HG02970 (cell line): ENCODE results near the gene TMEM132C.
"Not testable (repeated sequence)": the region's sequence is repeated elsewhere in the genome, so short reads cannot be mapped to it uniquely, and the experiment has no call there.

ENCODE experiments used
- ATAC-seq: cut with Tn5 transposase; IDR thresholded peaks from one replicate; pipeline ENCODE4 v1.9.1; 2021; ENCODE audit warnings: mild to moderate bottlenecking, moderate library complexity, moderate number of reproducible peaks; ENCODE audit not compliant: unreplicated experiment, low FRiP score

TMEM132C gene

GRCh38 chr12:128463881-128464280, 196.9 kb downstream of the TMEM132C start:
- no peak for ATAC-seq

GRCh38 chr12:128467882-128468281, 200.9 kb downstream of the TMEM132C start:
- no peak for ATAC-seq

GRCh38 chr12:128468926-128469325, 202.0 kb downstream of the TMEM132C start:
- ATAC-seq, result no peak

GRCh38 chr12:128471491-128471890, 204.5 kb downstream of the TMEM132C start:
- ATAC-seq, result no peak

- no peak for ATAC-seq
Observed at GRCh38 chr12:128474916-128475315, 207.9 kb downstream of the TMEM132C start.

GRCh38 chr12:128476266-128476665, 209.3 kb downstream of the TMEM132C start:
- no peak for ATAC-seq

GRCh38 chr12:128483526-128484255, 216.7 kb downstream of the TMEM132C start:
- ATAC-seq, result no peak

- ATAC-seq, result not testable (repeated sequence)
Observed at GRCh38 chr12:128497376-128497775, 230.4 kb downstream of the TMEM132C start.

- ATAC-seq, result no peak
Observed at GRCh38 chr12:128507470-128507869, 240.5 kb downstream of the TMEM132C start.

- ATAC-seq, result no peak
Observed at GRCh38 chr12:128509170-128509569, 242.2 kb downstream of the TMEM132C start.

GRCh38 chr12:128510511-128510910, 243.5 kb downstream of the TMEM132C start:
- no peak for ATAC-seq

GRCh38 chr12:128513331-128513730, 246.4 kb downstream of the TMEM132C start:
- no peak for ATAC-seq

- no peak for ATAC-seq
Observed at GRCh38 chr12:128513831-128514230, 246.9 kb downstream of the TMEM132C start.

- ATAC-seq, result no peak
Observed at GRCh38 chr12:128518644-128519043, 251.7 kb downstream of the TMEM132C start.

- ATAC-seq, result no peak
Observed at GRCh38 chr12:128519426-128519825, 252.5 kb downstream of the TMEM132C start.

- ATAC-seq, result no peak
Observed at GRCh38 chr12:128521981-128522380, 255.0 kb downstream of the TMEM132C start.

GRCh38 chr12:128524439-128524838, 257.5 kb downstream of the TMEM132C start:
- no peak for ATAC-seq

GRCh38 chr12:128531170-128531569, 264.2 kb downstream of the TMEM132C start:
- ATAC-seq, result no peak

GRCh38 chr12:128534906-128535305, 267.9 kb downstream of the TMEM132C start:
- ATAC-seq, result no peak

GRCh38 chr12:128536810-128537209, 269.8 kb downstream of the TMEM132C start:
- no peak for ATAC-seq

GRCh38 chr12:128537668-128538067, 270.7 kb downstream of the TMEM132C start:
- no peak for ATAC-seq

- ATAC-seq, result no peak
Observed at GRCh38 chr12:128542844-128543243, 275.9 kb downstream of the TMEM132C start.

GRCh38 chr12:128543460-128543859, 276.5 kb downstream of the TMEM132C start:
- ATAC-seq, result no peak
